GM19467 (cell line): Measurements from ENCODE around the gene SLC29A1.
"Not testable (repeated sequence)": the region's sequence is repeated elsewhere in the genome, so short reads cannot be mapped to it uniquely, and the experiment has no call there.

Experiments used
- ATAC-seq: cut with Tn5 transposase; IDR thresholded peaks from one replicate; pipeline ENCODE4 v1.9.1; 2021; ENCODE audit warnings: mild to moderate bottlenecking, moderate library complexity; ENCODE audit not compliant: unreplicated experiment

Gene SLC29A1

GRCh38 chr6:44221291-44221960, 2.0 kb upstream of the SLC29A1 start:
- no peak for ATAC-seq

GRCh38 chr6:44221961-44222335, 1.4 kb upstream of the SLC29A1 start:
- no peak for ATAC-seq

- ATAC-seq, result no peak
Measured at GRCh38 chr6:44222486-44223318, 693 bp upstream of the SLC29A1 start.

GRCh38 chr6:44224029-44224964, 902 bp downstream of the SLC29A1 start:
- ATAC-seq, result no peak

GRCh38 chr6:44224965-44225305, 1.5 kb downstream of the SLC29A1 start:
- ATAC-seq, result no peak

- ATAC-seq, result no peak
Measured at GRCh38 chr6:44225579-44226325, 2.4 kb downstream of the SLC29A1 start.

- no peak for ATAC-seq
Measured at GRCh38 chr6:44226368-44227147, 3.2 kb downstream of the SLC29A1 start.

GRCh38 chr6:44227148-44227793, 3.9 kb downstream of the SLC29A1 start:
- ATAC-seq, result no peak

GRCh38 chr6:44228031-44228430, 4.6 kb downstream of the SLC29A1 start:
- ATAC-seq, result no peak

GRCh38 chr6:44228433-44228832, 5.0 kb downstream of the SLC29A1 start:
- ATAC-seq, result no peak

GRCh38 chr6:44228836-44229235, 5.4 kb downstream of the SLC29A1 start:
- ATAC-seq, result no peak

- no peak for ATAC-seq
Measured at GRCh38 chr6:44229376-44230033, 6.1 kb downstream of the SLC29A1 start.

- ATAC-seq, result no peak
Measured at GRCh38 chr6:44230034-44230675, 6.8 kb downstream of the SLC29A1 start.

GRCh38 chr6:44231426-44231825, 8.0 kb downstream of the SLC29A1 start:
- not testable (repeated sequence) for ATAC-seq

GRCh38 chr6:44232676-44233566, 9.5 kb downstream of the SLC29A1 start:
- ATAC-seq, result no peak

- ATAC-seq, result no peak
Measured at GRCh38 chr6:44233567-44234100, 10.2 kb downstream of the SLC29A1 start.
